AG10803 (cell line): Measurements from ENCODE around the gene KLHL35.

Experiments used
- DNase-seq: peaks from one replicate; pipeline ENCODE4 v3.0.0; 2010; ENCODE audit warnings: low read depth
- H3K4me3 ChIP-seq: 2 replicates; pipeline ENCODE4 v1.5.1; 2011; ENCODE audit warnings: mild to moderate bottlenecking, low read length, control low read depth
- CTCF ChIP-seq: conservative IDR thresholded peaks from 2 replicates; pipeline ENCODE4 v1.5.1; 2011; ENCODE audit warnings: mild to moderate bottlenecking, low read length, control low read depth, inconsistent platforms

Gene KLHL35

GRCh38 chr11:75403983-75404658 lies 28.9 kb downstream of the KLHL35 start:
- no peak overlapping the region for H3K4me3 ChIP-seq
- no peak for DNase-seq
- no peak for TF ChIP-seq CTCF

- TF ChIP-seq CTCF, result no peak
- DNase-seq, result no peak
- no peak overlapping the region for H3K4me3 ChIP-seq
Observed at GRCh38 chr11:75403037-75403436, 30.0 kb downstream of the KLHL35 start.

- TF ChIP-seq CTCF, result no peak
- H3K4me3 ChIP-seq, result peak overlapping the region; percentile 20
- DNase-seq, result no peak
Observed at GRCh38 chr11:75402002-75402773, 30.8 kb downstream of the KLHL35 start.

- peak overlapping the region; percentile 86 for H3K4me3 ChIP-seq
- peak; percentile 19 for DNase-seq
- no peak for TF ChIP-seq CTCF
Observed at GRCh38 chr11:75400146-75400865, 32.7 kb downstream of the KLHL35 start.

GRCh38 chr11:75399344-75400145 lies 33.5 kb downstream of the KLHL35 start, which contains the start of gene RPS3:
Gene RPS3 (plus strand): TSS chr11:75399518. CDS start chr11:75399548, 30 bp downstream.
- peak; percentile 90 for DNase-seq
- H3K4me3 ChIP-seq, result peak within 1 kb of the TSS; percentile 86
- peak; percentile 11; the same call in 1 of the 2 replicates for TF ChIP-seq CTCF

GRCh38 chr11:75398906-75399305 lies 34.1 kb downstream of the KLHL35 start:
- DNase-seq, result no peak
- H3K4me3 ChIP-seq, result no peak overlapping the region
- no peak for TF ChIP-seq CTCF
